GM23248 (cell line): ENCODE results near the gene SCAMP2. TPM values are rescaled to one million over a fixed set of nuclear protein-coding genes. Genes with fewer than 3 reads are reported as not detected.
A peak's percentile ranks its signal among the peaks of the same experiment; 100 is the strongest.

Experiments
- DNase-seq: peaks from one replicate; pipeline ENCODE4 v3.0.0-alpha.2; 2015
- H2AFZ ChIP-seq: fragments of 200-600 bp; sonication (generic); 2 replicates; pipeline ENCODE4 v1.6.1; 2016; ENCODE audit warnings: antibody characterized with exemption
- H3F3A ChIP-seq: fragments of 200-600 bp; sonication (generic); 2 replicates; pipeline ENCODE4 v1.6.1; 2016; ENCODE audit warnings: mild to moderate bottlenecking, antibody characterized with exemption, mixed run types; ENCODE audit not compliant: insufficient read depth
- H3K27ac ChIP-seq: fragments of 200-600 bp; sonication (generic); 2 replicates; pipeline ENCODE4 v1.5.1; 2016; ENCODE audit warnings: mild to moderate bottlenecking
- H3K27me3 ChIP-seq: fragments of 200-600 bp; sonication (generic); replicated peaks from 2 replicates; pipeline ENCODE4 v1.6.1; 2016; ENCODE audit warnings: mild to moderate bottlenecking; ENCODE audit not compliant: insufficient read depth
- H3K36me3 ChIP-seq: fragments of 200-600 bp; sonication (generic); 2 replicates; pipeline ENCODE4 v1.6.1; 2016; ENCODE audit warnings: low read depth, mild to moderate bottlenecking
- H3K4me1 ChIP-seq: fragments of 200-600 bp; sonication (generic); 2 replicates; pipeline ENCODE4 v1.6.1; 2016; ENCODE audit warnings: mild to moderate bottlenecking; ENCODE audit not compliant: insufficient read depth
- H3K4me2 ChIP-seq: fragments of 200-600 bp; sonication (generic); one replicate; pipeline ENCODE4 v1.6.1; 2016; ENCODE audit warnings: mild to moderate bottlenecking; ENCODE audit not compliant: unreplicated experiment
- H3K4me3 ChIP-seq: fragments of 200-600 bp; sonication (generic); 2 replicates; pipeline ENCODE4 v1.5.1; 2016; ENCODE audit warnings: mild to moderate bottlenecking
- H3K79me2 ChIP-seq: fragments of 200-600 bp; sonication (generic); 2 replicates; pipeline ENCODE4 v1.6.1; 2016; ENCODE audit warnings: mild to moderate bottlenecking; ENCODE audit not compliant: insufficient read depth
- H3K9ac ChIP-seq: fragments of 200-600 bp; sonication (generic); 2 replicates; pipeline ENCODE4 v1.6.1; 2016; ENCODE audit warnings: mild to moderate bottlenecking
- H3K9me2 ChIP-seq: fragments of 200-600 bp; sonication (generic); 2 replicates; pipeline ENCODE4 v1.6.1; 2016; ENCODE audit warnings: mixed run types, mild to moderate bottlenecking, moderate library complexity; ENCODE audit not compliant: insufficient read depth
- H3K9me3 ChIP-seq: fragments of 200-600 bp; sonication (generic); one replicate; pipeline ENCODE4 v1.6.1; 2017; ENCODE audit warnings: low read depth
- H4K20me1 ChIP-seq: fragments of 200-600 bp; sonication (generic); 2 replicates; pipeline ENCODE4 v1.6.0; 2016; ENCODE audit not compliant: insufficient read depth
- EZH2 ChIP-seq: fragments of 200-600 bp; sonication (generic); IDR thresholded peaks from 2 replicates; pipeline ENCODE4 v1.6.1; 2018; ENCODE audit warnings: antibody characterized with exemption, mild to moderate bottlenecking; ENCODE audit not compliant: insufficient read depth, poor library complexity, severe bottlenecking
- EZH2phosphoT487 ChIP-seq: fragments of 200-600 bp; sonication (generic); IDR thresholded peaks from 2 replicates; pipeline ENCODE4 v1.6.1; 2018; ENCODE audit warnings: antibody characterized with exemption, moderate library complexity, mild to moderate bottlenecking, low read depth; ENCODE audit not compliant: insufficient read depth
- WGBS, 2 experiments: methylation state at CpG; one replicate each; pipeline ENCODE4 v1.1.6; 2015 to 2017; ENCODE audit warnings: low lambda C conversion rate in 2 of 2, low coverage in 1 of 2; ENCODE audit errors: missing lambda C conversion rate in 2 of 2; 5-methylcytosine and 5-hydroxymethylcytosine counted together
- in situ Hi-C: fragments of 300-500 bp; cut with MboI; formaldehyde crosslinking; loops from 2 replicates; pipeline ENCODE4 v1.15.0; 2020
- polyA plus RNA-seq: library from polyadenylated mRNA; unstranded; fragments of >200 nt; fragmentation: Nextera tagmentation; extraction: Ambion mirVana; gene quantifications from 2 replicates; pipeline ENCODE4 v1.2.1, GENCODE V29; 2016
- total RNA-seq: library from RNA; depleted of rRNA; stranded (reverse); fragments of >200 nt; shearing (Covaris generic); gene quantifications from 2 replicates; pipeline ENCODE4 v1.2.3, GENCODE V29; 2014

SCAMP2 gene
- total and polyA plus RNA-seq, 2 experiments from 2014 or later: 28.7 to 83.0 TPM

DNA sequence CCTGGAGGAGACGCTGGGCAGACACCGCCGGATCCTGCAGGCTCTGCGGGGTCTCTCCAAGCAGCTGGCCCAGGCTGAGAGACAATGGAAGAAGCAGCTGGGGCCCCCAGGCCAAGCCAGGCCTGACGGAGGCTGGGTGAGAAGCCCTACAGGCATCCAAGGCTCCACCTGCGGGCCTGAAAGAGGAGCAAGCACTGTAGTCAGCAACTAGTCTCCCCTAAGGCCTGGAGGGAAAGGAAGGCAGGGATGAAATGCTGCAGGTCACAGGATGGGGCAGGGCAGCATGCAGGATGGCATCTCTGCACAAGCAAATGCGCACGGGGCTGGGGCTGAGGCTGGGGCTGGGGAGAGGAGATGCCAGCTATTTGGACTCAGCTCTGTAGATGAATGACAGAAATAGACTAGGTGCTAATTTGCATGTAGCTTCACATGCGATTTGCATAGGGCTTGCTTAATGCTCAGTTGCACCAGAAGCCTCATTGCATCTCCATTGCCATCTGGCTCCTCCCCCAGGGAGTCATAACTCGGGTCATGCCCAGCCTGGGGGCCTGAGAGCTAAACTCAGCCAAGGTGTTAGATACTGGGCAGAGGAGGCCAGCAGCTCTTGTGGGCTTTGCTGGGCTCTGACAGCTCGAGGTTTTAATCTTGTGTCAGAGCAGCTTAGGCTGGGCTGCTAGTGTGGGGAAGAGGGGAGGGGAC lies 51.9 kb downstream of the SCAMP2 start:
- no peaks in the 10 kb centered on the region for H3K9me3 ChIP-seq
- H3K9ac ChIP-seq: no peak overlapping the region
- DNase-seq: peak; percentile 29
- H3K27me3 ChIP-seq: peaks cover 6% of the 10 kb centered on the region; the same call in 1 of the 2 replicates
- in situ Hi-C loops: no loop called here
- H3K4me1 ChIP-seq: no peaks in the 10 kb centered on the region; the same call in 1 of the 2 replicates
- no peak overlapping the region for H3K27ac ChIP-seq
- WGBS, 2 experiments: 41 to 50% methylated on average over 11 of the region's 11 CpGs
- no peaks in the 10 kb centered on the region for H4K20me1 ChIP-seq
- no peaks in the 10 kb centered on the region for H3K79me2 ChIP-seq
- H3K4me2 ChIP-seq: no peak overlapping the region
- H3K36me3 ChIP-seq: no peaks in the 10 kb centered on the region
- H3F3A ChIP-seq: no peaks in the 10 kb centered on the region
- H2AFZ ChIP-seq: no peak overlapping the region
- H3K9me2 ChIP-seq: no peaks in the 10 kb centered on the region
- no peak for TF ChIP-seq EZH2
- no peak for TF ChIP-seq EZH2phosphoT487
- H3K4me3 ChIP-seq: no peak overlapping the region

- H3K27ac ChIP-seq: no peak overlapping the region
- no peaks in the 10 kb centered on the region for H3K9me3 ChIP-seq
- H3K27me3 ChIP-seq: 0 out of 2 replicates have a peak, but pooled peaks cover 6% of the 10 kb centered on the region
- no peak overlapping the region for H2AFZ ChIP-seq
- no peaks in the 10 kb centered on the region for H3K79me2 ChIP-seq
- no peak for DNase-seq
- no peaks in the 10 kb centered on the region for H3K36me3 ChIP-seq
- in situ Hi-C loops: no loop called here
- H4K20me1 ChIP-seq: no peaks in the 10 kb centered on the region
- WGBS, 2 experiments: 91 to 95% methylated on average over 5 of the region's 5 CpGs
- H3K9ac ChIP-seq: no peak overlapping the region
- H3K4me3 ChIP-seq: no peak overlapping the region
- TF ChIP-seq EZH2 (no peak), EZH2phosphoT487 (no peak)
- H3F3A ChIP-seq: no peaks in the 10 kb centered on the region
- no peaks in the 10 kb centered on the region for H3K9me2 ChIP-seq
- no peak overlapping the region for H3K4me2 ChIP-seq
- H3K4me1 ChIP-seq: no peaks in the 10 kb centered on the region; the same call in 1 of the 2 replicates
Measured at GRCh38 chr15:74820056-74820455, 53.1 kb downstream of the SCAMP2 start.

GRCh38 chr15:74817370-74817737 lies 55.8 kb downstream of the SCAMP2 start:
- no peaks in the 10 kb centered on the region for H3K9me3 ChIP-seq
- H3K4me1 ChIP-seq: no peaks in the 10 kb centered on the region; the same call in 1 of the 2 replicates
- WGBS, 2 experiments: 23 to 25% methylated on average over 9 of the region's 9 CpGs
- no peaks in the 10 kb centered on the region for H3K79me2 ChIP-seq
- no peak overlapping the region for H3K4me2 ChIP-seq
- DNase-seq: peak; percentile 60
- H3K4me3 ChIP-seq: no peak overlapping the region
- H3F3A ChIP-seq: no peaks in the 10 kb centered on the region
- H3K9me2 ChIP-seq: no peaks in the 10 kb centered on the region
- no peaks in the 10 kb centered on the region for H4K20me1 ChIP-seq
- H2AFZ ChIP-seq: no peak overlapping the region
- H3K36me3 ChIP-seq: no peaks in the 10 kb centered on the region
- no peak overlapping the region for H3K9ac ChIP-seq
- no peak for TF ChIP-seq EZH2
- TF ChIP-seq EZH2phosphoT487: no peak
- no peak overlapping the region for H3K27ac ChIP-seq
- no peaks in the 10 kb centered on the region for H3K27me3 ChIP-seq
- in situ Hi-C loops: no loop called here

DNA sequence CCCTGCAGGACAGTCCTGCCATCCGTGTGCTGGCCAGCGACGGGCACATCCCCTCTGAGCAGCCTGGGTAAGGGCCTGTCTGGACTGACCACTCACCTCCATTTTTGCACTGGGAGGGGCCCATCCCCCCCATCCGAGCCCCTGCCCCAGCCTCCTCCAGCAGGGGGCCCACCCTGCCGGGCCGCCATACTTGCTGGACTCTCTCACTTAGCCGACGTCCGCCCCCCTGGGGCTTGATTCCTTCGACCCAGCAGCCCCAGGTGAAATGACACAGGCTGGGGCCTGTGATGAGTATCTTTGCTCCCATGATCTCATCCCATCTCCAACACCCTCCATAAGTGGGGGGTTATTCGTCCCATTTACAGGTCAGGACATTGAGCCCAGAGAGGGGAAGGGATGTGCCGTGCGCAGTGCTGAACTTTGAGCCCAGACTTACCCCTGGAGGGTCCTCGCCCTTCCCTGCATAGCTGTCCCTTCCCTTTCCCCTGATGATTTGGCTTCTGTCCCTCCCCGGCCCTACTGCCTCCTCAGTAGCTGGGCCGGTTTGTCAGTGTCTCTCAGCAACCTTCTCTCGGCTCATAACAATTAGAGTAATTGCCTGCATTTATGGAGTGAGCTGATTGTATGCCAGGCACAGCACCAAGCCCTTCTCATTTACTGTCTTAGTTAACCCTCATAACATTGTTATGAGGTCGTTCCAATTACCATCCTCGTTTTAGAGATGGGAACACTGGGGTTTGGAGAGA lies 56.4 kb downstream of the SCAMP2 start:
- Histone ChIP-seq H3K27ac (no peak overlapping the region), H3K79me2 (no peaks in the 10 kb centered on the region), H3K36me3 (no peaks in the 10 kb centered on the region), H3K4me1 (no peaks in the 10 kb centered on the region; the same call in 1 of the 2 replicates), H3K9me2 (no peaks in the 10 kb centered on the region), H2AFZ (no peak overlapping the region), H3K27me3 (no peaks in the 10 kb centered on the region), H3K9me3 (no peaks in the 10 kb centered on the region), H4K20me1 (no peaks in the 10 kb centered on the region), H3K4me2 (no peak overlapping the region), H3K9ac (no peak overlapping the region), H3K4me3 (no peak overlapping the region), H3F3A (no peaks in the 10 kb centered on the region)
- 39 to 42% methylated on average over 16 to 19 of the region's 19 CpGs for WGBS, 2 experiments
- in situ Hi-C loops: no loop called here
- no peak for TF ChIP-seq EZH2phosphoT487
- TF ChIP-seq EZH2: no peak
- no peak for DNase-seq
